Measurements from ENCODE around the gene DDIT4. TPM values are rescaled to one million over a fixed set of nuclear protein-coding genes. Genes with fewer than 3 reads are reported as not detected.
"Not testable (repeated sequence)": the region's sequence is repeated elsewhere in the genome, so short reads cannot be mapped to it uniquely, and the experiment has no call there.

The DDIT4 gene
- total RNA-seq, 4 donors from 2014 or later: 56.2 to 527 (median 185) TPM

- ATAC-seq (ENCODE audit: low FRiP score) (no peak), DNase-seq (ENCODE audit: low spot score) (no peak)
- no peak for TF ChIP-seq CTCF (IDR thresholded peaks at IDR 0.05)
Observed at GRCh38 chr10:72264536-72264935, 9.2 kb upstream of the DDIT4 start.

- DNase-seq (ENCODE audit: low spot score): no peak
- TF ChIP-seq CTCF (IDR thresholded peaks at IDR 0.05): no peak
- no peak for ATAC-seq (ENCODE audit: low FRiP score)
Observed at GRCh38 chr10:72265508-72265907, 8.2 kb upstream of the DDIT4 start.

- no peak for TF ChIP-seq CTCF (IDR thresholded peaks at IDR 0.05)
- DNase-seq (ENCODE audit: low spot score) (no peak), ATAC-seq (ENCODE audit: low FRiP score) (no peak)
Observed at GRCh38 chr10:72265990-72266865, 7.5 kb upstream of the DDIT4 start.

GRCh38 chr10:72267381-72267780, 6.3 kb upstream of the DDIT4 start:
- ATAC-seq (ENCODE audit: low FRiP score) (no peak), DNase-seq (ENCODE audit: low spot score) (no peak)
- no peak for TF ChIP-seq CTCF (IDR thresholded peaks at IDR 0.05)

- ATAC-seq (ENCODE audit: low FRiP score): no peak
- no peak for TF ChIP-seq CTCF (IDR thresholded peaks at IDR 0.05)
- no peak for DNase-seq (ENCODE audit: low spot score)
Observed at GRCh38 chr10:72267819-72268399, 5.8 kb upstream of the DDIT4 start.

- DNase-seq (ENCODE audit: low spot score); ATAC-seq (ENCODE audit: low FRiP score): not testable (repeated sequence)
Observed at GRCh38 chr10:72268475-72269200, 5.1 kb upstream of the DDIT4 start.

- DNase-seq (ENCODE audit: low spot score) (no peak), ATAC-seq (ENCODE audit: low FRiP score) (no peak)
- TF ChIP-seq CTCF (IDR thresholded peaks at IDR 0.05): no peak
Observed at GRCh38 chr10:72270607-72271281, 3.0 kb upstream of the DDIT4 start.
